ENCODE results near the gene ZC3H18.
A peak's percentile ranks its signal among the peaks of the same experiment; 100 is the strongest.

Gene ZC3H18

GRCh38 chr16:88529596-88529995 is 40.6 kb upstream of the ZC3H18 start:
- Mint-ChIP-seq H3K9me3 (no peaks in the 10 kb centered on the region), H3K4me3 (no peak overlapping the region), H3K36me3 (ENCODE audit: low read depth) (peaks cover 16% of the 10 kb centered on the region), H3K27ac (no peak overlapping the region), H3K27me3 (no peaks in the 10 kb centered on the region), H3K4me1 (ENCODE audit: low read depth) (peaks cover 4% of the 10 kb centered on the region)
- no peak for DNase-seq

GRCh38 chr16:88530051-88530857 is 39.9 kb upstream of the ZC3H18 start:
- Mint-ChIP-seq H3K27me3 (no peaks in the 10 kb centered on the region), H3K4me3 (no peak overlapping the region), H3K4me1 (ENCODE audit: low read depth) (peaks cover 6% of the 10 kb centered on the region), H3K36me3 (ENCODE audit: low read depth) (peaks cover 18% of the 10 kb centered on the region), H3K27ac (no peak overlapping the region), H3K9me3 (no peaks in the 10 kb centered on the region)
- DNase-seq: no peak

- no peaks in the 10 kb centered on the region for H3K9me3 Mint-ChIP-seq
- peaks cover 10% of the 10 kb centered on the region for H3K4me1 Mint-ChIP-seq (ENCODE audit: low read depth)
- H3K27me3 Mint-ChIP-seq: no peaks in the 10 kb centered on the region
- peaks cover 24% of the 10 kb centered on the region for H3K36me3 Mint-ChIP-seq (ENCODE audit: low read depth)
- H3K27ac Mint-ChIP-seq: no peak overlapping the region
- H3K4me3 Mint-ChIP-seq: no peak overlapping the region
- no peak for DNase-seq
Observed at GRCh38 chr16:88530858-88531203, 39.4 kb upstream of the ZC3H18 start.

- DNase-seq: no peak
- H3K9me3 Mint-ChIP-seq: no peaks in the 10 kb centered on the region
- no peaks in the 10 kb centered on the region for H3K27me3 Mint-ChIP-seq
- peaks cover 27% of the 10 kb centered on the region for H3K36me3 Mint-ChIP-seq (ENCODE audit: low read depth)
- no peak overlapping the region for H3K27ac Mint-ChIP-seq
- H3K4me1 Mint-ChIP-seq (ENCODE audit: low read depth): peaks cover 13% of the 10 kb centered on the region
- H3K4me3 Mint-ChIP-seq: no peak overlapping the region
Observed at GRCh38 chr16:88531346-88531745, 38.9 kb upstream of the ZC3H18 start.

GRCh38 chr16:88531931-88532433 is 38.2 kb upstream of the ZC3H18 start:
- H3K36me3 Mint-ChIP-seq (ENCODE audit: low read depth): peaks cover 27% of the 10 kb centered on the region
- no peak for DNase-seq
- H3K9me3 Mint-ChIP-seq: no peaks in the 10 kb centered on the region
- H3K27me3 Mint-ChIP-seq: no peaks in the 10 kb centered on the region
- H3K27ac Mint-ChIP-seq: no peak overlapping the region
- H3K4me1 Mint-ChIP-seq (ENCODE audit: low read depth): peaks cover 13% of the 10 kb centered on the region
- H3K4me3 Mint-ChIP-seq: peak overlapping the region; percentile 12

- H3K4me3 Mint-ChIP-seq: no peak overlapping the region
- no peak overlapping the region for H3K27ac Mint-ChIP-seq
- no peak for DNase-seq
- peaks cover 27% of the 10 kb centered on the region for H3K36me3 Mint-ChIP-seq (ENCODE audit: low read depth)
- H3K9me3 Mint-ChIP-seq: no peaks in the 10 kb centered on the region
- peaks cover 13% of the 10 kb centered on the region for H3K4me1 Mint-ChIP-seq (ENCODE audit: low read depth)
- H3K27me3 Mint-ChIP-seq: no peaks in the 10 kb centered on the region
Observed at GRCh38 chr16:88532434-88533241, 37.6 kb upstream of the ZC3H18 start.

- no peak overlapping the region for H3K4me3 Mint-ChIP-seq
- H3K27me3 Mint-ChIP-seq: no peaks in the 10 kb centered on the region
- H3K27ac Mint-ChIP-seq: no peak overlapping the region
- H3K4me1 Mint-ChIP-seq (ENCODE audit: low read depth): peaks cover 13% of the 10 kb centered on the region
- H3K36me3 Mint-ChIP-seq (ENCODE audit: low read depth): peaks cover 27% of the 10 kb centered on the region
- H3K9me3 Mint-ChIP-seq: no peaks in the 10 kb centered on the region
- DNase-seq: no peak
Observed at GRCh38 chr16:88533381-88533917, 36.8 kb upstream of the ZC3H18 start.

- Mint-ChIP-seq H3K4me1 (ENCODE audit: low read depth) (peaks cover 13% of the 10 kb centered on the region), H3K9me3 (no peaks in the 10 kb centered on the region), H3K4me3 (peak overlapping the region; percentile 65), H3K36me3 (ENCODE audit: low read depth) (peaks cover 20% of the 10 kb centered on the region), H3K27ac (no peak overlapping the region), H3K27me3 (peaks cover 5% of the 10 kb centered on the region)
- peak; percentile 92 for DNase-seq
Observed at GRCh38 chr16:88533932-88534637, 36.1 kb upstream of the ZC3H18 start.

GRCh38 chr16:88534638-88535190 is 35.5 kb upstream of the ZC3H18 start:
- peak overlapping the region; percentile 78 for H3K4me3 Mint-ChIP-seq
- H3K4me1 Mint-ChIP-seq (ENCODE audit: low read depth): peaks cover 13% of the 10 kb centered on the region
- H3K27ac Mint-ChIP-seq: peak overlapping the region; percentile 86
- H3K27me3 Mint-ChIP-seq: peaks cover 8% of the 10 kb centered on the region
- no peaks in the 10 kb centered on the region for H3K9me3 Mint-ChIP-seq
- peak; percentile 67 for DNase-seq
- peaks cover 14% of the 10 kb centered on the region for H3K36me3 Mint-ChIP-seq (ENCODE audit: low read depth)

GRCh38 chr16:88535191-88535856 is 34.9 kb upstream of the ZC3H18 start:
- no peak for DNase-seq
- Mint-ChIP-seq H3K27ac (peak overlapping the region; percentile 75), H3K4me3 (peak overlapping the region; percentile 78), H3K36me3 (ENCODE audit: low read depth) (peaks cover 13% of the 10 kb centered on the region), H3K27me3 (peaks cover 14% of the 10 kb centered on the region), H3K4me1 (ENCODE audit: low read depth) (peaks cover 13% of the 10 kb centered on the region), H3K9me3 (no peaks in the 10 kb centered on the region)

GRCh38 chr16:88535857-88536222 is 34.4 kb upstream of the ZC3H18 start:
- Mint-ChIP-seq H3K9me3 (no peaks in the 10 kb centered on the region), H3K27me3 (peaks cover 19% of the 10 kb centered on the region), H3K36me3 (ENCODE audit: low read depth) (peaks cover 11% of the 10 kb centered on the region), H3K27ac (peak overlapping the region; percentile 75), H3K4me1 (ENCODE audit: low read depth) (peaks cover 13% of the 10 kb centered on the region), H3K4me3 (peak overlapping the region; percentile 78)
- DNase-seq: no peak

- no peaks in the 10 kb centered on the region for H3K9me3 Mint-ChIP-seq
- DNase-seq: no peak
- peaks cover 11% of the 10 kb centered on the region for H3K36me3 Mint-ChIP-seq (ENCODE audit: low read depth)
- peaks cover 22% of the 10 kb centered on the region for H3K27me3 Mint-ChIP-seq
- H3K4me1 Mint-ChIP-seq (ENCODE audit: low read depth): peaks cover 13% of the 10 kb centered on the region
- H3K27ac Mint-ChIP-seq: peak overlapping the region; percentile 75
- peak overlapping the region; percentile 27 for H3K4me3 Mint-ChIP-seq
Observed at GRCh38 chr16:88536510-88536909, 33.7 kb upstream of the ZC3H18 start.

GRCh38 chr16:88536971-88537751 is 33.0 kb upstream of the ZC3H18 start:
- peaks cover 22% of the 10 kb centered on the region for H3K27me3 Mint-ChIP-seq
- H3K4me1 Mint-ChIP-seq (ENCODE audit: low read depth): peaks cover 13% of the 10 kb centered on the region
- H3K4me3 Mint-ChIP-seq: peak overlapping the region; percentile 27
- peak overlapping the region; percentile 64 for H3K27ac Mint-ChIP-seq
- peaks cover 11% of the 10 kb centered on the region for H3K36me3 Mint-ChIP-seq (ENCODE audit: low read depth)
- no peaks in the 10 kb centered on the region for H3K9me3 Mint-ChIP-seq
- no peak for DNase-seq

All from activated T-cell treated with anti-CD3 and anti-CD28 coated beads, Interleukin-2, amount 50 U/mL, for 24 hours (primary cell).